Medulla oblongata (tissue), 1 donor: ENCODE results near the gene SUGCT.
"Not testable (repeated sequence)": the region's sequence is repeated elsewhere in the genome, so short reads cannot be mapped to it uniquely, and the experiment has no call there.

Experiments
- DNase-seq: peaks from one replicate; pipeline ENCODE4 v3.0.0-alpha.2; 2015; ENCODE audit errors: extremely low spot score

SUGCT gene

DNA sequence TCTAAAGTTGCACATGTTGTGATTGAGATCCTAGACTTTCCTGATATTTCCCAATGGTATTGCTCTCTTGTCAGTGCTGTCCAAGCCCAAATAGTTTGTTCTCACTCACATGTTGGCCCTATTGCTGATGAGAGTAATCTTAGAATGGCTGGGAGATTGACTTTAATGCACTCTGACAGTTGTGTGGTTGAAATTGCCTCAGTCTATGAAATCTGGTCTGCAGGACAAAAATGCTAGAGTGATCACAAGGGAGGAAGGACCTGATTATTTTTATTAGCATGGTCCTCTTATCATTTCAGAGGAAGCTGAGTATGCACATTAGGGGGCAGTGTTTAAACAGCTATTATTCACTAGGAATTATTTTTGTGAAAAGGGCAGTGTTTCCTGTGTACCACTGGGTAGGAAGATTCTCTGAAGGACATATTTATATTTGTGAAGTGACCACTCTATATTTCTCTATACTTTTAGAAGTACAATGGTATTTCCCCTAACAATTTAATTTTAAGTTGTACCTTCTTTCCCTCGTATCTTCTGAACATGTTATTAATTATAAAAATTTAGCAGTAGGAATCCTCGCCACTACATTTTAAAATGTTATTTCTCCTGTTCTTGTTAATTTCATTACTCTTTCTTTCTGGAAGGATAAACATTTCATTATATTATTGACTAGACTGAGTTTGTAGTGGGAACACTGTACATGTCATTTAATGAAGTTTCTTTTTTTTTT is 64.4 kb downstream of the SUGCT start:
- peak; percentile 10 for DNase-seq

GRCh38 chr7:40200791-40201190 is 66.0 kb downstream of the SUGCT start:
- no peak for DNase-seq

DNA sequence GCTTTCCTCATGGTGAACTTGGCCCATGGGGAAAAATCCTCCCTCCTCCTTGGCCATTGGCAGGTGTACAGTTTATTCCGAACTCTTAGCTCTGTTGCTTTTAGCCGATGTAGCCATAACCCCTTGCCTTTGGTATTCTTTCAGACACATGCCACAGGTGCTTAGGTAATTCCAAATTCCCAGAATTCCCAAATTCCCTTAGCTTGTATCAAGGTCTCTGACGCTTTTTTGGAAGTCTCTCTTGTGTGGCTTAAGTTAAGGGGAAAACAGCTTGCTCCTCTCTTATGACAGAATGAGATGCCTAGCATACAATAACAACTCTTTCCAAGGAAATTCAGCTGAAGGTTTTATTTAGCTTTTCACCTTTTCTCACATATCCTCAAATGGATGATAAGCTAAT is 68.0 kb downstream of the SUGCT start:
- DNase-seq = no peak

GRCh38 chr7:40204581-40204980 is 69.8 kb downstream of the SUGCT start:
- no peak for DNase-seq

DNA sequence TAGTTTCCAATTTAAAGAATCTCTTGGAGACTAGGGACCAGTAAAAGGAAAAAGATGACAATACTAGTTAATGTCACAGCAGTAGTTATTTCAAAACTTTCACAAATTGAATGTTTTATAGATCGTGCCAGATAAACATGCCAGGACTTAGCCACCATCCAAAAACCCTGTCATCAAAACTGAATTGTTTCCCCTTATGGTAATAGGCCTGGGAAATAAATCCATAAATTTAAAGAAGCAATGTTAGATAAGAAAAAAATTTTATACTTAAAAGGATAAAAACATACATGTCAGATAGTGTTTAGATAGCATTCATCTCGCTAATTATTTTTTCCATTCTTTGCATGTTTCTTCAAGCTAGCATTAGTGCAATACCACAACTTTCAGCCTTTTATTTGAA is 71.2 kb downstream of the SUGCT start:
- no peak for DNase-seq

- DNase-seq = no peak
These were observed 76.6 kb downstream of the SUGCT start for GRCh38 chr7:40211276-40212003.

GRCh38 chr7:40213291-40213690 is 78.5 kb downstream of the SUGCT start:
- no peak for DNase-seq

GRCh38 chr7:40213856-40214255 is 79.1 kb downstream of the SUGCT start:
- DNase-seq = no peak

DNA sequence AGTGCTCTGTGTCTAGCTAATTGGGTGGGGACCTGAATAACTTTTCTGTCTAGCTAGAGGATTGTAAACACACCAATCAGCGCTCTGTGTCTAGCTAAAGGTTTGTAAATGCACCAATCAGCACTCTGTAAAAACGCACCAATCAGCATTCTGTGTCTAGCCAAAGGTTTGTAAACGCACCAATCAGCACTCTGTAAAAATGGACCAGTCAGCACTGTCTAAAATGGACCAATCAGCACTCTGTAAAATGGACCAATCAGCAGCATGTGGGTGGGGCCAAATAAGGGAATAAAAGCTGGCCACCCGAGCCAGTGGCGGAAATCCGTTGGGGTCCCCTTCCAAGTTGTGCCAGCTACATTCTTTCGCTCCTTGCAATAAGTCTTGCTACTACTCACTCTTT is 83.8 kb downstream of the SUGCT start:
- not testable (repeated sequence) for DNase-seq

DNA sequence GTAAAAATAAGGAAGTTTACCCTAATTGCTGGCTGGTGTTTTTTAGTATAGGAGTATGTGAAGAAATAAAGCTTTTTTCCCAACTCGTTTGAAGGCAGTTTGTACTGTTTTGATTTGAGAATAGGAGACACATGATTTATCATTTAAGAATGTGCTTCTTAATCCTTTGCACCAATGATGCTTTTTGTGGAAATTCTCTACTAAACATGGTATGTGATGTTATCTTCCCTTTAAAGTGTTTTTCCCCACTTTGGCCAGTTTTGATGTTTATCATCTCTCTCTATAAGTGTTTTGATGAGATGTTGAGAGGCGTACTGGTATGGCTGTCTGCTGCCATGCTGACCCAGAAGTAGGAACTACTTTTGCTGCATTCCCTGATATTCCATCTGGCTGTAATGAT is 85.1 kb downstream of the SUGCT start:
- DNase-seq = no peak

DNA sequence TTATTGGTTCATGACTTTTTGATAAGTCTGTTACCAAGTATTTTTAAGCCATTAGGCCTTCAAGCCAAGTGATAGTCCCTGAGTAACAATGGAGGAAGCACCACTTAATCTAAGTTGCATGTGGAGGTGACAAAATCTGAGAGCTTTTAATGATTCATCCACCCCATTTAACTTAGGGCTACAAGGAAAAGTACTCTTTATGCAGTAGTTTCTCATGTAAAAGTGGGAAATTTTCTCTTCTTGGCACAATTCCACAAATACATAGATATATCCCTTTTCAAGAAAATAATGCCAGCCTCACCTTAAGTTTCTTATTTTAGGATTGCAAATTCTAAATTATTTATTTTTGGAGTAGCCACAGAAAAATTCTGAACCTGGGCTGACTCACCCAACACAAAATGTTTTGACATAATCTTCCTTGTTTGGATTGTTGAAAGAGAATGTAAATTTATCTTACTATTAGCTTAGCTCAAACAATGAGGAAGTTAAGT is 85.7 kb downstream of the SUGCT start:
- DNase-seq = no peak

GRCh38 chr7:40221836-40222235 is 87.0 kb downstream of the SUGCT start:
- no peak for DNase-seq

DNA sequence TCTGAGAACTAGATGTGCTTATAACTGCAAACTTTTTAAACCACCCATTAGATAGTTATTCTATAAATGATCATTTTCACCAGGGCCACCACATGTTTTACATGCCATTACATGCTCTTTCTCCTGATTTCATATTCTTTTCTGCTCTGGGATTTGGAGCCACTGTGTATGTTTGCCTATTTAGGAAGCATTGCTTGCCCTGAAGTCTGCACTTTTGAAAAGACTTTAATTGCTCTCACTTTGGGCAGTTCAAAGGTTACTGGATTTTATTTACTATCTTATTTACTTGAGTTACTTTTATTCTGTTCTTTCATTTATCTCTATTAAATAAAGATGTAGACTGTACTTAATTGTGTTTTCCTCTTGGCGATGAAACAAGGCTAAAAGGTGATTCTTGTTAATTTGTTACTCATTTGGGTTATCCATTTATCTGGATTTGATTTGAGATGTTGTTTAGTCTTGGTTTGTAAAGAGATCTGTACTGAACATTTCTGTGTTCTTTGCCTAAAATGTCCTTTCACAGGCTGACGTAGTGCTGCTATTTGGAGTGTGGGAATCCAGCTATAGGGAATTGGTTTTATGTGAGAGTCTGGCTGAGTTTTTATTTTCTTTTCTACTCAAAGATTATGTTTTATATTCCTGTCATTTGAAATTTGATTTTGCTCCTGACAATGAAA is 88.8 kb downstream of the SUGCT start:
- DNase-seq = no peak

- DNase-seq = no peak
These were observed 95.3 kb downstream of the SUGCT start for GRCh38 chr7:40230101-40230500.

GRCh38 chr7:40231796-40232195 is 97.0 kb downstream of the SUGCT start:
- no peak for DNase-seq

GRCh38 chr7:40232242-40232893 is 97.6 kb downstream of the SUGCT start:
- peak; percentile 74 for DNase-seq

- no peak for DNase-seq
These were observed 99.2 kb downstream of the SUGCT start for GRCh38 chr7:40234046-40234445.

DNA sequence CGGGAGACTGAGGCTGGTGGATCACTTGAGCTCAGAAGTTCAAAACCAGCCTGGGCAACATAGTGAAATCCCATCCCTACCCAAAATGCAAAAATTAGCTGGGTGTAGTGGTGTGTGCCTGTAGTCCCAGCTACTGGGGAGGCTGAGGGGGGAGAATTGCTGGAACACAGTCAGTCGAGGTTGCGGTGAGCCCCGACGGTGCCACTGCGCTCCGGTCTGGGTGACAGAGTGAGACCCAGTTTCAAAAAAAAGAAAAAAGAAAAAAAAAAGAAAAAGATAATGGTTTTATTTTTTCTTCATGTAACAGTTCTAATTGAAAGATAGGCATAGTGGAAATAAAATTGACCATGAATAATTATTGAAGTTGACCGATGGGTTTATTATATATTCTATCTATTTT is 99.9 kb downstream of the SUGCT start:
- no peak for DNase-seq

DNA sequence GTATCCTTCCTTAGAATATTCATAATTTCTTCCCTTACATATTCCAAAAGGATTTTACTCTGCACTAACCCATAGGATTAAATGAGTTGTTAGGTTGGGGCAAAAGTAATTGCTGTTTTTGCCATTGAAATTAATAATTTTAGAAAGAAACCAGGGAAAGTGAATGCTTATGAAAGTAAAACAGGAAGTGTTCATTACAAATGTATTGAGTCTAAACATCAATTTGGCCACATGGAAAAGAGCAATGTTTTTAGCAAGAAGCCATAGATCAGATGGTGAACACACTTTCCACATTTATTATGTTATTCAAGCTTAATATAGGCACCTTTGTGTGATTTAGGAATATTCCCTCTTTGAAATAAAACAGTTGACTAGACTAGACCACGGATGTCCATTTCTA is 102.9 kb downstream of the SUGCT start:
- no peak for DNase-seq

DNA sequence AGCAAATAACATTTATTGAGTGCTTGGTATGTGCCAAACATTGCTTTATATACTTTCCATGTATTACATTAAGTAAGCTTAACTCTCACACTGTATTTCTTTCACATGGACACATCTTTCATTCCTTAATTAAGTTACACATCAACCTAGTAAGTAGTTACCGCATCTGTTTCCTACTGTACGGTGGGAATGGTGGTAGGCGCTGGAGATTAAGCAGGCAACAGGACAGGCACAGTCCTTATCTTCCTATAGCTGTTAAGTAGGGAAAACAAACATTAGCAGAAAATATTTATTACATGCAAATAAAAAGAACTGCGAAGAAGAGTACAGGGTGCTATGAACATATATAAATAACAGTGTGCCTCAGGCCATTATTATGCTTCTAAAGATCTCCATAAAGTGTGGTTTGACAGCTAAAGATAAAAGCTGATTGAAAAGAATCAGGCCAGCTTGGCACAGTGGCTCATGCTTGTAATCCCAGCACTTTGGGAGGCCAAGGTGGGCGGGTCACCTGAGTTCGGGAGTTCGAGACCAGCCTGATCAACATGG is 105.0 kb downstream of the SUGCT start:
- DNase-seq = no peak

- no peak for DNase-seq
These were observed 108.3 kb downstream of the SUGCT start for GRCh38 chr7:40243076-40243475.

GRCh38 chr7:40244226-40244625 is 109.4 kb downstream of the SUGCT start:
- no peak for DNase-seq
